H9 (cell line): ENCODE data around the gene NAGK. TPM values are rescaled to one million over a fixed set of nuclear protein-coding genes. Genes with fewer than 3 reads are reported as not detected.

Experiments used
- DNase-seq: peaks from one replicate; pipeline ENCODE4 v3.0.0-alpha.2; 2017
- H2AFZ ChIP-seq: one replicate; pipeline ENCODE4 v1.6.1; 2013; ENCODE audit warnings: mild to moderate bottlenecking, low read length, control low read depth, moderate library complexity
- H2AK5ac ChIP-seq: 2 replicates; pipeline ENCODE4 v1.6.1; 2013; ENCODE audit warnings: low read length, control low read depth, mixed read lengths; ENCODE audit not compliant: insufficient read length
- H2BK120ac ChIP-seq: one replicate; pipeline ENCODE4 v1.6.1; 2013; ENCODE audit warnings: low read depth, mild to moderate bottlenecking, low read length, control low read depth, inconsistent platforms; ENCODE audit not compliant: poor library complexity, severe bottlenecking
- H2BK12ac ChIP-seq: 2 replicates; pipeline ENCODE4 v1.6.1; 2013; ENCODE audit warnings: low read length, control low read depth, mixed read lengths, low read depth; ENCODE audit not compliant: insufficient read length
- H2BK15ac ChIP-seq: 2 replicates; pipeline ENCODE4 v1.6.1; 2013; ENCODE audit warnings: low read depth, low read length, control low read depth
- H2BK20ac ChIP-seq: one replicate; pipeline ENCODE4 v1.6.1; 2013; ENCODE audit warnings: low read depth, mild to moderate bottlenecking, low read length, control low read depth, inconsistent platforms; ENCODE audit not compliant: poor library complexity, severe bottlenecking
- H2BK5ac ChIP-seq: 2 replicates; pipeline ENCODE4 v1.6.1; 2013; ENCODE audit warnings: low read length, control low read depth, mixed read lengths; ENCODE audit not compliant: insufficient read length
- H3K14ac ChIP-seq: 2 replicates; pipeline ENCODE4 v1.6.1; 2013; ENCODE audit warnings: low read length, control low read depth; ENCODE audit not compliant: insufficient read depth
- H3K18ac ChIP-seq: 2 replicates; pipeline ENCODE4 v1.6.1; 2013; ENCODE audit warnings: low read depth, mild to moderate bottlenecking, mixed read lengths, low read length, control low read depth; ENCODE audit not compliant: insufficient read length
- H3K23ac ChIP-seq: 2 replicates; pipeline ENCODE4 v1.6.1; 2013; ENCODE audit warnings: low read length, control low read depth, mixed read lengths, low read depth; ENCODE audit not compliant: insufficient read length
- H3K23me2 ChIP-seq: 2 replicates; pipeline ENCODE4 v1.6.1; 2013; ENCODE audit warnings: low read depth, mild to moderate bottlenecking, mixed read lengths, low read length, control low read depth; ENCODE audit not compliant: insufficient read length, poor library complexity, severe bottlenecking
- H3K27ac ChIP-seq: 2 replicates; pipeline ENCODE4 v1.5.1; 2013; ENCODE audit warnings: low read length, control low read depth, mixed read lengths, low read depth; ENCODE audit not compliant: insufficient read length
- H3K27me3 ChIP-seq: 2 replicates; pipeline ENCODE4 v1.6.1; 2013; ENCODE audit warnings: low read length, control low read depth, inconsistent platforms; ENCODE audit not compliant: insufficient read depth
- H3K4ac ChIP-seq: 2 replicates; pipeline ENCODE4 v1.6.1; 2013; ENCODE audit warnings: low read depth, mild to moderate bottlenecking, control low read depth, inconsistent platforms, low read length, moderate library complexity
- H3K4me1 ChIP-seq: 2 replicates; pipeline ENCODE4 v1.6.1; 2013; ENCODE audit warnings: low read length, control low read depth, inconsistent platforms; ENCODE audit not compliant: insufficient read depth
- H3K4me2 ChIP-seq: 2 replicates; pipeline ENCODE4 v1.6.1; 2013; ENCODE audit warnings: low read length, control low read depth, mixed read lengths; ENCODE audit not compliant: insufficient read length, insufficient read depth
- H3K56ac ChIP-seq: 2 replicates; pipeline ENCODE4 v1.6.1; 2013; ENCODE audit warnings: low read depth, mild to moderate bottlenecking, mixed read lengths, low read length, control low read depth; ENCODE audit not compliant: insufficient read length
- H3K79me1 ChIP-seq: 2 replicates; pipeline ENCODE4 v1.6.1; 2013; ENCODE audit warnings: low read depth, mild to moderate bottlenecking, moderate library complexity, low read length, control low read depth, inconsistent platforms; ENCODE audit not compliant: insufficient read depth, poor library complexity, severe bottlenecking
- H3K79me2 ChIP-seq: 2 replicates; pipeline ENCODE4 v1.6.1; 2013; ENCODE audit warnings: low read length, control low read depth, inconsistent platforms; ENCODE audit not compliant: insufficient read depth
- H3K9ac ChIP-seq: 2 replicates; pipeline ENCODE4 v1.6.1; 2013; ENCODE audit warnings: low read length, control low read depth, mixed read lengths; ENCODE audit not compliant: insufficient read length; ENCODE audit errors: extremely low read depth
- H3K9me3 ChIP-seq: one replicate; pipeline ENCODE4 v1.6.1; 2013; ENCODE audit warnings: low read depth, low read length, inconsistent platforms; ENCODE audit not compliant: control insufficient read depth
- H3T11ph ChIP-seq: one replicate; pipeline ENCODE4 v1.6.1; 2013; ENCODE audit warnings: mild to moderate bottlenecking, low read length, control low read depth, inconsistent platforms
- H4K20me1 ChIP-seq: one replicate; pipeline ENCODE4 v1.6.1; 2013; ENCODE audit not compliant: control insufficient read depth, insufficient read length, insufficient read depth
- H4K5ac ChIP-seq: 2 replicates; pipeline ENCODE4 v1.6.1; 2013; ENCODE audit warnings: low read depth, mild to moderate bottlenecking, mixed read lengths, low read length, control low read depth; ENCODE audit not compliant: insufficient read length
- H4K8ac ChIP-seq: replicated peaks from 2 replicates; pipeline ENCODE4 v1.6.1; 2013; ENCODE audit warnings: low read length, control low read depth, mixed read lengths, low read depth; ENCODE audit not compliant: insufficient read length
- H4K91ac ChIP-seq: 2 replicates; pipeline ENCODE4 v1.6.1; 2013; ENCODE audit warnings: low read depth, mild to moderate bottlenecking, moderate library complexity, mixed read lengths, low read length, control low read depth; ENCODE audit not compliant: insufficient read length
- H3K27ac Mint-ChIP-seq, 3 experiments: 2 replicates in 2 of 3; 3 replicates in 1 of 3; pipeline ENCODE4 v1.8.0; 2020 to 2021; ENCODE audit warnings: mixed read lengths in 3 of 3, mild to moderate bottlenecking in 1 of 3, moderate library complexity in 1 of 3
- H3K27me3 Mint-ChIP-seq: 2 replicates; pipeline ENCODE4 v1.8.0; 2021; ENCODE audit warnings: low read depth, mild to moderate bottlenecking, moderate library complexity, mixed read lengths
- H3K36me3 Mint-ChIP-seq, 3 experiments: 2 replicates in 2 of 3; 3 replicates in 1 of 3; pipeline ENCODE4 v1.8.0; 2020 to 2021; ENCODE audit warnings: low read depth in 3 of 3, mixed read lengths in 3 of 3; ENCODE audit not compliant: insufficient read depth in 1 of 3
- H3K4me1 Mint-ChIP-seq, 2 experiments: 2 replicates each; pipeline ENCODE4 v1.8.0; 2020; ENCODE audit warnings: mixed read lengths in 2 of 2
- H3K4me3 Mint-ChIP-seq, 2 experiments: 2 replicates in 1 of 2; 3 replicates in 1 of 2; pipeline ENCODE4 v1.8.0; 2020 to 2021; ENCODE audit warnings: mild to moderate bottlenecking in 2 of 2, mixed read lengths in 2 of 2, moderate library complexity in 1 of 2
- H3K9me3 Mint-ChIP-seq, 2 experiments: 2 replicates in 1 of 2; 3 replicates in 1 of 2; pipeline ENCODE4 v1.8.0; 2020; ENCODE audit warnings: mild to moderate bottlenecking in 2 of 2, mixed read lengths in 2 of 2, moderate library complexity in 1 of 2
- WGBS: extraction: QIAGEN DNeasy Blood & Tissue Kit; methylation state at CpG from one replicate; pipeline ENCODE4 v1.1.7; 2013; ENCODE audit warnings: missing lambda C conversion rate, low lambda C conversion rate, mixed read lengths; ENCODE audit not compliant: insufficient read length; ENCODE audit errors: extremely low coverage; 5-methylcytosine and 5-hydroxymethylcytosine counted together
- total RNA-seq: library from RNA; stranded (reverse); gene quantifications from 2 replicates; pipeline ENCODE4 v1.2.1, GENCODE V29; 2021
- TF ChIP-seq, protein P1 (sequence below): fragments of 200-600 bp; sonication (generic); conservative IDR thresholded peaks from 3 replicates; pipeline ENCODE4 v1.8.0; 2021; ENCODE audit warnings: antibody characterized with exemption, mild to moderate bottlenecking

The NAGK gene
- total RNA-seq, 1 experiment from 2014 or later = 74.4 TPM

DNA sequence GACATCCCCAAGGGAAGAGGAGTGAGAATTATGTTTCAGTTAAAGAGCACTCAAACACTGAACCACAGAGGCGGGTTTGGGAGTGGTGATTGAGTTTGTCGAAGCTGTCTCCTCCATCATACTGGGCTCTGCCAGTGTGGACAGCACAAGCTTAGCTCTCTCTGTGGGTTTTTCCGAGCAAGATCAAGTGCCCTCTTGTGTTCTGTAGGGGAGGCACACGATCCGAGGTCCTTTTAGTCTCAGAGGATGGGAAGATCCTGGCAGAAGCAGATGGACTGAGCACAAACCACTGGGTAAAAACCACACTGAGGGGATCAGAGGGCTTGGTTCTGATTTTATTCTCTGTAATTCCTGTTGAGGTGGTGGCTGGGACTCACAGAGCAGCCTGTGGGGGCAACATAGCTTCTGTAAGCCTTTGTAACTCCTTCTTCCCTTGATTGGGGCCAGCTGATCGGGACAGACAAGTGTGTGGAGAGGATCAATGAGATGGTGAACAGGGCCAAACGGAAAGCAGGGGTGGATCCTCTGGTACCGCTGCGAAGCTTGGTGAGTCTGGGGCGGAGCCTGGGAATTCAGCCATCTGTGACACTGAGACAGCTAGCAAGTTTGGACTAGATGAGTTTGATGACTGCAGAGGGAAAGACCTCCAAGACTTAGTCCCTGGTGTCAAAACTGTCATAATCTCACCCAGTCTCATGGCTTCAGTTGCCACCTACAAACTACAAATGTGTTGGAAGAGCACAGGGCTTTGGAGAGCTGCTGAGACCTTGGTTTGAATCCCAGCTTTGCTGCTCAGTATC, 2.0 kb downstream of the NAGK start:
- Mint-ChIP-seq H3K27ac (peak overlapping the region in 1 of 3 experiments; percentile 44; a peak in 2 of 7 replicates), H3K36me3 (peaks cover 11 to 43% (median 25%) of the 10 kb centered on the region in 3 experiments; a peak in 6 of 7 replicates), H3K4me1 (peaks cover 18 to 26% of the 10 kb centered on the region in 2 experiments), H3K4me3 (peak overlapping the region; percentile 4 to 37; a peak in 4 of 5 replicates), H3K9me3 (no peaks in the 10 kb centered on the region), H3K27me3 (no peaks in the 10 kb centered on the region; the same call in 1 of the 2 replicates)
- no peaks in the 10 kb centered on the region for H3K27me3 ChIP-seq
- H4K8ac ChIP-seq = no peak overlapping the region
- no peak overlapping the region for H3K27ac ChIP-seq
- H3K23ac ChIP-seq = no peak overlapping the region
- H4K20me1 ChIP-seq = no peaks in the 10 kb centered on the region
- no peak overlapping the region for H2BK5ac ChIP-seq
- no peak overlapping the region for H2BK20ac ChIP-seq
- peaks cover 18% of the 10 kb centered on the region for H3K23me2 ChIP-seq
- no peak overlapping the region for H4K91ac ChIP-seq
- no peak overlapping the region for H2AK5ac ChIP-seq
- no peak overlapping the region for H2BK120ac ChIP-seq
- no peak overlapping the region for H3K56ac ChIP-seq
- H3K79me2 ChIP-seq = 0 out of 2 replicates have a peak, but pooled peaks cover 2% of the 10 kb centered on the region
- no peak overlapping the region for H4K5ac ChIP-seq
- H3T11ph ChIP-seq = no peak overlapping the region
- H3K4me2 ChIP-seq = no peak overlapping the region
- no peak overlapping the region for H3K18ac ChIP-seq
- no CpG with 5 or more reads among the region's 10 CpGs for WGBS
- peak; percentile 57 for DNase-seq
- H3K4me1 ChIP-seq = peaks cover 5% of the 10 kb centered on the region; the same call in 1 of the 2 replicates
- H3K14ac ChIP-seq = no peak overlapping the region
- no peak overlapping the region for H2BK12ac ChIP-seq
- no peak overlapping the region for H2BK15ac ChIP-seq
- H3K9ac ChIP-seq = no peak overlapping the region
- no peak overlapping the region for H2AFZ ChIP-seq
- no peak overlapping the region for H3K4ac ChIP-seq
- TF ChIP-seq, protein P1, sequence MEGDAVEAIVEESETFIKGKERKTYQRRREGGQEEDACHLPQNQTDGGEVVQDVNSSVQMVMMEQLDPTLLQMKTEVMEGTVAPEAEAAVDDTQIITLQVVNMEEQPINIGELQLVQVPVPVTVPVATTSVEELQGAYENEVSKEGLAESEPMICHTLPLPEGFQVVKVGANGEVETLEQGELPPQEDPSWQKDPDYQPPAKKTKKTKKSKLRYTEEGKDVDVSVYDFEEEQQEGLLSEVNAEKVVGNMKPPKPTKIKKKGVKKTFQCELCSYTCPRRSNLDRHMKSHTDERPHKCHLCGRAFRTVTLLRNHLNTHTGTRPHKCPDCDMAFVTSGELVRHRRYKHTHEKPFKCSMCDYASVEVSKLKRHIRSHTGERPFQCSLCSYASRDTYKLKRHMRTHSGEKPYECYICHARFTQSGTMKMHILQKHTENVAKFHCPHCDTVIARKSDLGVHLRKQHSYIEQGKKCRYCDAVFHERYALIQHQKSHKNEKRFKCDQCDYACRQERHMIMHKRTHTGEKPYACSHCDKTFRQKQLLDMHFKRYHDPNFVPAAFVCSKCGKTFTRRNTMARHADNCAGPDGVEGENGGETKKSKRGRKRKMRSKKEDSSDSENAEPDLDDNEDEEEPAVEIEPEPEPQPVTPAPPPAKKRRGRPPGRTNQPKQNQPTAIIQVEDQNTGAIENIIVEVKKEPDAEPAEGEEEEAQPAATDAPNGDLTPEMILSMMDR = peak; percentile 61
- H3K9me3 ChIP-seq = no peaks in the 10 kb centered on the region
- H3K79me1 ChIP-seq = no peaks in the 10 kb centered on the region
